ENCODE results near the gene KIF1B.
A peak's percentile ranks its signal among the peaks of the same experiment; 100 is the strongest.

KIF1B gene, protein sequence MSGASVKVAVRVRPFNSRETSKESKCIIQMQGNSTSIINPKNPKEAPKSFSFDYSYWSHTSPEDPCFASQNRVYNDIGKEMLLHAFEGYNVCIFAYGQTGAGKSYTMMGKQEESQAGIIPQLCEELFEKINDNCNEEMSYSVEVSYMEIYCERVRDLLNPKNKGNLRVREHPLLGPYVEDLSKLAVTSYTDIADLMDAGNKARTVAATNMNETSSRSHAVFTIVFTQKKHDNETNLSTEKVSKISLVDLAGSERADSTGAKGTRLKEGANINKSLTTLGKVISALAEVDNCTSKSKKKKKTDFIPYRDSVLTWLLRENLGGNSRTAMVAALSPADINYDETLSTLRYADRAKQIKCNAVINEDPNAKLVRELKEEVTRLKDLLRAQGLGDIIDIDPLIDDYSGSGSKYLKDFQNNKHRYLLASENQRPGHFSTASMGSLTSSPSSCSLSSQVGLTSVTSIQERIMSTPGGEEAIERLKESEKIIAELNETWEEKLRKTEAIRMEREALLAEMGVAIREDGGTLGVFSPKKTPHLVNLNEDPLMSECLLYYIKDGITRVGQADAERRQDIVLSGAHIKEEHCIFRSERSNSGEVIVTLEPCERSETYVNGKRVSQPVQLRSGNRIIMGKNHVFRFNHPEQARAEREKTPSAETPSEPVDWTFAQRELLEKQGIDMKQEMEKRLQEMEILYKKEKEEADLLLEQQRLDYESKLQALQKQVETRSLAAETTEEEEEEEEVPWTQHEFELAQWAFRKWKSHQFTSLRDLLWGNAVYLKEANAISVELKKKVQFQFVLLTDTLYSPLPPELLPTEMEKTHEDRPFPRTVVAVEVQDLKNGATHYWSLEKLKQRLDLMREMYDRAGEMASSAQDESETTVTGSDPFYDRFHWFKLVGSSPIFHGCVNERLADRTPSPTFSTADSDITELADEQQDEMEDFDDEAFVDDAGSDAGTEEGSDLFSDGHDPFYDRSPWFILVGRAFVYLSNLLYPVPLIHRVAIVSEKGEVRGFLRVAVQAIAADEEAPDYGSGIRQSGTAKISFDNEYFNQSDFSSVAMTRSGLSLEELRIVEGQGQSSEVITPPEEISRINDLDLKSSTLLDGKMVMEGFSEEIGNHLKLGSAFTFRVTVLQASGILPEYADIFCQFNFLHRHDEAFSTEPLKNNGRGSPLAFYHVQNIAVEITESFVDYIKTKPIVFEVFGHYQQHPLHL (N-terminal part only)

DNA sequence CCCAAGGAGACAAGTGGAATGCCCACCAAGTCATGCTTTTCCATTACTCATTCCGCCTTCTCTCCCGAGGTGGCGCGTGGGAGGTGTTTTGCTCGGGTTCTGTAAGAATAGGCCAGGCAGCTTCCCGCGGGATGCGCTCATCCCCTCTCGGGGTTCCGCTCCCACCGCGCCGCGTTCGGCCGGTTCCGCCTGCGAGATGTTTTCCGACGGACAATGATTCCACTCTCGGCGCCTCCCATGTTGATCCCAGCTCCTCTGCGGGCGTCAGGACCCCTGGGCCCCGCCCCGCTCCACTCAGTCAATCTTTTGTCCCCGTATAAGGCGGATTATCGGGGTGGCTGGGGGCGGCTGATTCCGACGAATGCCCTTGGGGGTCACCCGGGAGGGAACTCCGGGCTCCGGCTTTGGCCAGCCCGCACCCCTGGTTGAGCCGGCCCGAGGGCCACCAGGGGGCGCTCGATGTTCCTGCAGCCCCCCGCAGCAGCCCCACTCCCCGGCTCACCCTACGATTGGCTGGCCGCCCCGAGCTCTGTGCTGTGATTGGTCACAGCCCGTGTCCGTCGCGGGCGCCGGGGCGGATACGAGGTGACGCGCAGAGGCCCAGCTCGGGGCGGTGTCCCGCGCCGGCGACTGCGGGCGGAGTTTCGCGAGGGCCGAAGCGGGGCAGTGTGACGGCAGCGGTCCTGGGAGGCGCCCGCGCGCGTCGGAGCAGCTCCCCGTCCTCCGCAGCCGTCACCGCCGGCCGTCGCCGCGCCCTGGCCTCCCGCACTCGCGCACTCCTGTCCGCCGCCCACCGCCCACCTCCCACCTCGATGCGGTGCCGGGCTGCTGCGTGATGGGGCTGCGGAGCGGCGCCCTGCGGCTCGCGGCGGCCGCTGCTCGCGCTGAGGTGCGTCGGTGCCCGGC is at the start of gene KIF1B:
KIF1B (plus strand) TSS at position 666 of the 906 bp plus-strand sequence. CDS start 21,759 bp downstream, outside the sequence.
- DNase-seq, result peak; percentile 99 to 100 (median 99)

- DNase-seq, result no peak
Measured at GRCh38 chr1:10160907-10161490, 49.4 kb upstream of the KIF1B start.

GRCh38 chr1:10161541-10162290 is 48.7 kb upstream of the KIF1B start:
- DNase-seq, result no peak

GRCh38 chr1:10168912-10169514 is 41.4 kb upstream of the KIF1B start:
- DNase-seq, result no peak

DNA sequence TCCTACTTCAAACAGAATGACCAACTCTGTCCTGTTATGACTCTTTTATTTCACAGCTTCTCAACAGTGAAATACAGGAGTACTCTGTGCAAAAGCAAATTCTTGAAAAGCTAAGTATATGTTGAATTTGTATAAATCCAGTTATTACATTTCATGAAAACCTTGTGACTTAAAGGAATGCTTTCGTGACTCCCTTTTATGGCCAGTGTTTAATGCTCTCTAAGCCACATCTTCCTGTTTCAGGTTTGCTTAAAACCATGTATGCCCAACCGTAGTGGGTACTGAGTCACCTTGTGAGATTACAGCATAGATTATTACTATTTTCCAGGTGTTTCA is 40.2 kb upstream of the KIF1B start:
- no peak for DNase-seq

DNA sequence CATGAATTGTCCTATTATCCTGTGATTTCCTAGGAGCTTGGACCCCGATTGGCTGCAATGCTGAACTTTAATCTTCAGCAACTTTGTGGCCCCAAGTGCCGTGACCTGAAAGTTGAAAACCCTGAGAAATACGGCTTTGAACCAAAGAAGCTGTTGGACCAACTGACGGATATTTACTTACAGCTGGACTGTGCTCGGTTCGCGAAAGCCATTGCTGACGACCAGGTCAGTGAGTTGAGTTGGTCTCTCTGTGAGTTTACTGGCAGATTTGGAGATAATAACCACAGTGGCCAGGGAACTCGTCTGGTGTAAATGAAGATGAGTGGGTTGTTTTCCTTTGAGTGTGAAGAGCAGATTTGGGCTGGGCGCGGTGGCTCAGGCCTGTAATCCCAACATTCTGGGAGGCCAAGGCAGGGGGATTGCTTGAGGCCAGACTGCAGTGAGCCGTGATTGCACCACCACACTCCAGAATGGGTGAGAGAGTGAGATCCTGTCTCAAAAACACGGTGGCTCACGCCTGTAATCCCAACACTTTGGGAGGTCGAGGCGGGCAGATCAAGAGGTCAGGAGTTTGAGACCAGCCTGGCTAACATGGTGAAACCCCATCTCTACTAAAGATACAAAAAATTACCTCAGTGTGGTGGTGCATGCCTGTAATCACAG is 39.1 kb upstream of the KIF1B start:
- no peak for DNase-seq

GRCh38 chr1:10171995-10172669 is 38.2 kb upstream of the KIF1B start:
- DNase-seq, result no peak

DNA sequence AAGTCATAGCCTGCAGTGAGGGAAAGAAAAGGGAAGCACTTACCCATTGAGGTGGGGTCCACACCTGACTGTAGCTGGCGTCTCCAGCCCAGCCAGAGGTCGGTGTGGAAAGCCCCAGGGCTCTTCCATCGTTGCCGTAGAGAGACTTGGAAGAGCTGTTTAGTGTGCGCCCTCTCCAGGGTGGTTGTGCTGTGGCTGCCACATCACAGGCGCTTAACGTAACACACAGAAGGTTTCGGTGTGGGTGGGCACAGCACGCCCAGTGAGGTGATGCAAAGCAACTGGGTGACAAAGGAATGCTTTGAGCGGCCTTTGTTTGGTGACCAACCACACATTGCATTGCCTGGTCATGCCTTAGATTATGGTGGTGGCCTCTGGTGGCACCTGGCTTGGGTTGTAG is 36.8 kb upstream of the KIF1B start:
- DNase-seq, result no peak

DNA sequence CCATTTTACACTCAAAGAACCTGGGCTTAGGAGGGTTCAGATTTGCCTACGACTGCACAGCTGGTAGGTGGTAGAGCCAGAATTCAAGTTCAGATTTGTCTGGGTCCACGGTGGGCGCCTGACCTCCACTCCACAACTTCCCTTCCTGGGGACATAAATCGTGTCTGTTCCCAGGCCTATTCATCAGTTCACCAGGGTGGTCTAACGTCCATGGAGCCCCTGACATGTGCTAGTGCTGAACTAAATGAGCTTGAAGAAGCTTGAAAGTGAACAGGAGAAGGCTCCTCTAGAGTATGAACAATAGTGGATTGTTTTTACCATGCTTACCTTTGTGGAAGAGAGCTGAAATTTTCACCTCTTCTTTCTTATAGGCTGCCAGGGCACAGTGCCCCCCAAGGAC is 32.5 kb upstream of the KIF1B start:
- DNase-seq, result no peak

DNA sequence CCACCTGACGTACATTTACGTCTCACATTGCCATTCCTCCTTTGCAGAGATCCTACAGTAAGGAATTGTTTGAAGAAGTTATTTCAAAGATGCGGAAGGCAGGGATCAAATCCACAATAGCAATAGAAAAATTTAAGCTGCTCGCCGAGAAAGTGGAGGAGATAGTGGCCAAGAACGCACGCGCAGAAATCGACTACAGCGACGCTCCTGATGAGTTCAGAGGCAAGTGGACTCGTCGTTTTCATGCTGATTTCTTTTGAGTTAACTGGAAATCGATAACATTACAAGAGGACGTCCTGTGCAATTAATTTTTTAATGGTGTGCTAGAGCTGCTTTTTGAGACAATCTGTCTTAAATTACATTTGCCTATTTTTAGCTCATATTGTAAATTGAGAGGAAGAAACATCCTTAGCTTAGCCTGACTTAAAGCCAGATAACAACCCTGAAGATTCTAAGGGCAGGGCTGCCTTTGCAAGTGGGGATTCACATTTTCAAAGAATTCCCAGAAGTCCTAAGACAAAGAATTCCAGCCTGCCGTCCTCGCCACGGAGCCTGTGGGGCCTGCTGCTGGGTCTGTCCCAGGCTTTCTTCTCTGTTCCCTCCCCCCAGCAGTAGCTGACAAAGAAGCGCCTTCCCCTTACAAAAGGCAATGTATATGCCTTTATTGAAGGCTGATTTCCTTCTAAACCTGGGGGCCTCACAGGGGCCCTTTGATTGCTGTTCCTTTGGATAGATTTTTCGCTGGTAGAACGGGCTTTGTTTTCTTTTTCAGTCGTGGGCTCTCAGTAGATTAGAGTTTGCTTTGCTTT is 31.6 kb upstream of the KIF1B start:
- DNase-seq, result no peak

DNA sequence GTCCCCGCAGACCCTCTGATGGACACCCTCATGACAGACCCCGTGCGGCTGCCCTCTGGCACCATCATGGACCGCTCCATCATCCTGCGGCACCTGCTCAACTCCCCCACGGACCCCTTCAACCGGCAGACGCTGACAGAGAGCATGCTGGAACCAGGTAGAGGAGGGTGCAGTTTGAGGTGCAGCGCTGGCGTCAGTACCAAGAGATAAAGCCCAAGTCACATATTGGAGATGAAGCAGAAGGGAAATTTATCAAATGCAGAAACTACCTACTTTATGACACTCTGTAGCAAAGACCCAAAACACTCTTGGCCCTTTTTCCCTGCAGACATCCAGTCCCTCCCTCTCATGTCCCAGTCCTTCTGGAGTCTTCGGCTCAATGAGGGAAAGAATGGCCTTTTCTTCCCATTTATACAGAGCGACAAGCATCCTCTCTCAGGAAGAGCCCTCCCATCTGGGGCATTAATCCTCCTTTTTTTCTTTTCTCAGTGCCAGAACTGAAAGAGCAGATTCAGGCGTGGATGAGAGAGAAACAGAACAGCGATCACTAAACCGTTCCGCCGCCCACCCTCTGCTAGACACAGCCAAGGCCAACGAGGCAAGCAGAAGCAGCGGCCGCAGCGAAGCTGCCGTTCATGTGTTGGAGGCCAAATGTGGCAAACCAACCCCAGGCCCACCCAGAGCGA is 30.8 kb upstream of the KIF1B start:
- DNase-seq, result no peak

- no peak for DNase-seq
Measured at GRCh38 chr1:10181154-10181553, 29.2 kb upstream of the KIF1B start.

- no peak for DNase-seq
Measured at GRCh38 chr1:10185759-10186158, 24.6 kb upstream of the KIF1B start.

GRCh38 chr1:10186331-10187025 is 23.9 kb upstream of the KIF1B start:
- no peak for DNase-seq

DNA sequence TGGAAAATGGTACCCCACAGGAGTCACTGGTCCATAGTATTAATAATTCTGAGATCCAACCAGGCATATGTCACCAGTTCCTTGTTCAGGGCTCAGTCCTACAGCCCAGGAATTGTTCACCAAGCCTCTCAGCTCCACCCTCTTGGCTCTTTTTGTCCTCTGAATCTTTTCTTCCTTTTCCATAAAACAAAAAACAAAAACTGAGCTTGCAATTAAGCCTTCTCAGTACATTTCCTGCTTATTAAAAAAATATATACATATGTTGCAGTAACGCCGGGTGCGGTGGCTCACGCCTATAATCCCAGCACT is 23.4 kb upstream of the KIF1B start:
- DNase-seq, result no peak

DNA sequence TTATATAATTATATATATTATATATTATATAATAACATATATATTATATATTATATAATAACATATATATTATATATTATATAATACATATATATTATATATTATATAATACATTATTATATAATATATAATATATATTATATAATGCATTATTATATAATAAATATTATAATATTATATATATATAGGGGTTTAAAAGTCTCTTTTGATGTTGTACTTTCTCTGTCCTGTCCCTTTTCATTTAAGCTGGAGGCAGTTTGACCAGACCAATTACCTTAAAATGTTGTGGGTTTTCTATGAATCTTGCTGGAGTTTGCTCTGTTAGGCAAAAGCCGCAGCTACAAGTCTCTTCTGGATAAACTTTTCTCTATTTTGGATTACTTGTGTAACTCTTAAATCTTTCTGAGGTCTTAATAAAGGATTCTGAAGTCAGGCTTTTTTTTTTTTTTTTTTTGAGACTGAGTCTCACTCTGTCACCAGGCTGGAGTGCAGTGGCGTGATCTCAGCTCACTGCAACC is 22.2 kb upstream of the KIF1B start:
- no peak for DNase-seq

DNA sequence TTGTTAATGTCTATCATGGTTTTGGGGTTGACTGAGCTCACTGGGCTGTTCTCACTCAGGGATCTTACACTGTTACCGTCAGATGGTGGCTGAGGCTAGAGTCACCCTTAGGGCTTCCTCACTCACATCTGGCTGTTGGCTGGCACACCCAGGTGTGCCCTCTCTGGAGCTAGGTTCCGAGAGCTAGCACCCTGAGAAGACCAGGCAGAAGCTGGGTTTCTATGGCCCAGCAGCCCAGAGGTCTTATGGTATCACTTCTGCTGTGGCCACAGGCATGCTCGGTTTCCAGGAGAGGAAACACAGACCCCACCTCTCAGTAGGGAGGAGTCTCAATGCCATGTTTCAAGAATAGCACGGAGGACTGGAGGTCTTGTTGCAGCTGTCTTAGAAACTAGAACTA is 20.7 kb upstream of the KIF1B start:
- DNase-seq, result no peak

Data from suppressor macrophage treated with lipopolysaccharide for 1 hour (primary cell).